Peyer's patch (tissue), 4 donors: ENCODE data around the gene SLC6A11.

Source experiments
- POLR2A ChIP-seq, 2 donors: fragments of 450-650 bp; IDR thresholded peaks; one replicate each; pipeline ENCODE4 v1.5.1; 2017; ENCODE audit warnings: antibody characterized with exemption in 2 of 2, mild to moderate bottlenecking in 2 of 2, moderate library complexity in 2 of 2
- TF ChIP-seq, protein P1 (sequence below), 6 experiments: fragments of 450-650 bp in 4 of 6; fragments of 200-600 bp in 2 of 6; sonication (generic) in 1 of 6; IDR thresholded peaks; one replicate each; pipeline ENCODE4 v1.5.1; 2017 to 2019; ENCODE audit warnings: antibody characterized with exemption in 6 of 6, mild to moderate bottlenecking in 3 of 6, moderate library complexity in 1 of 6

DNA sequence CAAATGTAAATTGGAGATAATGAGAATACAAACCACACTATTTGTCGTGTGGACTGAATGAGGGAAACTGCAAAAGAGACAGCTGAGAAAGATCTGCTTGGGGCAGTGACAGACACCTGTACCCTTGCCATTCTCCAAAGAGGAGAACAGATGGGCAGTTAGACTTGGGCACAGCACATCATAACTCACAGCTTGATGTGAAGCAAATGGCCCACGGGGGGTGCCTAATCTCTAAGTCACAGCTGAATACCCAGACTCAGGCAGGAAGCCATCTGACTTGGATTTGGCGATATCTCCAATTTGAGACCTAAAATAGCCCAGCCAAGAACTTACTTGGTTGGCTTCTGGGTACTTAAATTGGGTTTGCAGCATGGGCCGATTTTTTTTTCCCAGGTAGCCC lies 10.0 kb upstream of the SLC6A11 start:
- TF ChIP-seq, protein P1, sequence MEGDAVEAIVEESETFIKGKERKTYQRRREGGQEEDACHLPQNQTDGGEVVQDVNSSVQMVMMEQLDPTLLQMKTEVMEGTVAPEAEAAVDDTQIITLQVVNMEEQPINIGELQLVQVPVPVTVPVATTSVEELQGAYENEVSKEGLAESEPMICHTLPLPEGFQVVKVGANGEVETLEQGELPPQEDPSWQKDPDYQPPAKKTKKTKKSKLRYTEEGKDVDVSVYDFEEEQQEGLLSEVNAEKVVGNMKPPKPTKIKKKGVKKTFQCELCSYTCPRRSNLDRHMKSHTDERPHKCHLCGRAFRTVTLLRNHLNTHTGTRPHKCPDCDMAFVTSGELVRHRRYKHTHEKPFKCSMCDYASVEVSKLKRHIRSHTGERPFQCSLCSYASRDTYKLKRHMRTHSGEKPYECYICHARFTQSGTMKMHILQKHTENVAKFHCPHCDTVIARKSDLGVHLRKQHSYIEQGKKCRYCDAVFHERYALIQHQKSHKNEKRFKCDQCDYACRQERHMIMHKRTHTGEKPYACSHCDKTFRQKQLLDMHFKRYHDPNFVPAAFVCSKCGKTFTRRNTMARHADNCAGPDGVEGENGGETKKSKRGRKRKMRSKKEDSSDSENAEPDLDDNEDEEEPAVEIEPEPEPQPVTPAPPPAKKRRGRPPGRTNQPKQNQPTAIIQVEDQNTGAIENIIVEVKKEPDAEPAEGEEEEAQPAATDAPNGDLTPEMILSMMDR (IDR thresholded peaks at IDR 0.05) = no peak
- TF ChIP-seq POLR2A (IDR thresholded peaks at IDR 0.05) = no peak
